Cardiac muscle cell (in vitro differentiated cells and primary cell): Measurements from ENCODE around the gene MTX1. TPM values are rescaled to one million over a fixed set of nuclear protein-coding genes. Genes with fewer than 3 reads are reported as not detected.

Experiments
- DNase-seq, 2 donors: peaks; one replicate each; pipeline versions ENCODE4 v3.0.0 to v3.0.0-alpha.2; 2010 to 2017; ENCODE audit warnings: low read depth in 1 of 2, low spot score in 1 of 2
- H3K27ac ChIP-seq: fragments of 200-600 bp; sonication (generic); 2 replicates; pipeline ENCODE4 v1.5.1; 2016
- H3K27me3 ChIP-seq: fragments of 200-600 bp; sonication (generic); 2 replicates; pipeline ENCODE4 v1.6.0; 2016; ENCODE audit warnings: control low read depth
- H3K36me3 ChIP-seq: fragments of 200-600 bp; sonication (generic); 2 replicates; pipeline ENCODE4 v1.5.1; 2016; ENCODE audit warnings: control low read depth
- H3K4me1 ChIP-seq: fragments of 200-600 bp; sonication (generic); 2 replicates; pipeline ENCODE4 v1.8.1; 2017; ENCODE audit warnings: low read depth, mild to moderate bottlenecking, mixed run types
- H3K4me3 ChIP-seq: fragments of 200-600 bp; sonication (generic); 2 replicates; pipeline ENCODE4 v1.5.1; 2016; ENCODE audit warnings: mild to moderate bottlenecking
- H3K9me3 ChIP-seq: fragments of 200-600 bp; sonication (generic); 2 replicates; pipeline ENCODE4 v1.5.1; 2017; ENCODE audit warnings: low read depth, mild to moderate bottlenecking, control low read depth
- polyA plus RNA-seq: library from polyadenylated mRNA; unstranded; fragments of >200 nt; fragmentation: Nextera tagmentation; extraction: Ambion mirVana; gene quantifications from 2 replicates; pipeline ENCODE4 v1.2.1, GENCODE V29; 2016
- total RNA-seq: library from RNA; depleted of rRNA; stranded (reverse); fragments of >200 nt; gene quantifications from 2 replicates; pipeline ENCODE4 v1.2.3, GENCODE V29; 2016
- TF ChIP-seq, protein P1 (sequence below): IDR thresholded peaks from 2 replicates; pipeline ENCODE4 v1.5.1; 2012; ENCODE audit warnings: low read depth, mild to moderate bottlenecking, low read length

Gene MTX1
- total and polyA plus RNA-seq, 2 experiments from 2014 or later: 24.7 to 31.9 TPM

DNA sequence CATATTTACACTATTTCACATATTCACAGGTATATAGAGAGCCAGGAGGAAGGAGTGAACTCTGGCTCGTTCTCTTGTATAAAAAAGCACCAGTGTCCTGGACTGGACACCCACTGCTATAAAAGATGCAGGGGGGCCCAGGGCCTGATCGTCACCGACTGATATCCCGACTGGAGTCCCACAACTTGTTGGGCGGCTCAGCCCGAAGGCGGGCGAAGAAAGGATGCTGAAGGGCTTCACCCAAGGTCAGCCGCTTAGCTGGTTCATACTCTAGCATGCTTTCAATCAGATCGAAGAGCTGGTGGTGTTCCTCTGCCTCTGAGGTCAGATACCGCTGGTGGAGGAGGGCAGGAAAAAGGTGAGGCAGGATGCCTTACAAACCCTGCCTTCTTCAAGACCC lies 54.6 kb downstream of the MTX1 start:
- TF ChIP-seq, protein P1, sequence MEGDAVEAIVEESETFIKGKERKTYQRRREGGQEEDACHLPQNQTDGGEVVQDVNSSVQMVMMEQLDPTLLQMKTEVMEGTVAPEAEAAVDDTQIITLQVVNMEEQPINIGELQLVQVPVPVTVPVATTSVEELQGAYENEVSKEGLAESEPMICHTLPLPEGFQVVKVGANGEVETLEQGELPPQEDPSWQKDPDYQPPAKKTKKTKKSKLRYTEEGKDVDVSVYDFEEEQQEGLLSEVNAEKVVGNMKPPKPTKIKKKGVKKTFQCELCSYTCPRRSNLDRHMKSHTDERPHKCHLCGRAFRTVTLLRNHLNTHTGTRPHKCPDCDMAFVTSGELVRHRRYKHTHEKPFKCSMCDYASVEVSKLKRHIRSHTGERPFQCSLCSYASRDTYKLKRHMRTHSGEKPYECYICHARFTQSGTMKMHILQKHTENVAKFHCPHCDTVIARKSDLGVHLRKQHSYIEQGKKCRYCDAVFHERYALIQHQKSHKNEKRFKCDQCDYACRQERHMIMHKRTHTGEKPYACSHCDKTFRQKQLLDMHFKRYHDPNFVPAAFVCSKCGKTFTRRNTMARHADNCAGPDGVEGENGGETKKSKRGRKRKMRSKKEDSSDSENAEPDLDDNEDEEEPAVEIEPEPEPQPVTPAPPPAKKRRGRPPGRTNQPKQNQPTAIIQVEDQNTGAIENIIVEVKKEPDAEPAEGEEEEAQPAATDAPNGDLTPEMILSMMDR: no peak
- no peak overlapping the region for H3K4me3 ChIP-seq
- no peak for DNase-seq
- peaks cover 45% of the 10 kb centered on the region for H3K36me3 ChIP-seq
- H3K9me3 ChIP-seq: no peaks in the 10 kb centered on the region
- H3K27me3 ChIP-seq: no peaks in the 10 kb centered on the region
- H3K27ac ChIP-seq: peak overlapping the region; percentile 64
- peaks cover 7% of the 10 kb centered on the region for H3K4me1 ChIP-seq

Other genes with a start within 250 kb of the MTX1 start
- 45.6 and 48.0 TPM in 2 replicates for gene PYGO2, start 246.9 kb upstream of the MTX1 start, total RNA-seq
- 45.3 and 49.2 TPM in 2 replicates for gene PYGO2, start 246.9 kb upstream of the MTX1 start, polyA plus RNA-seq
- gene SHC1, start 237.9 kb upstream of the MTX1 start, total RNA-seq: 80.0 and 80.3 TPM in 2 replicates
- gene SHC1, start 237.9 kb upstream of the MTX1 start, polyA plus RNA-seq: 66.8 and 70.7 TPM in 2 replicates
- gene CKS1B, start 234.0 kb upstream of the MTX1 start, total RNA-seq: 52.9 and 96.5 TPM in 2 replicates
- gene CKS1B, start 234.0 kb upstream of the MTX1 start, polyA plus RNA-seq: 157 and 337 TPM in 2 replicates
- 34.3 and 39.7 TPM in 2 replicates for gene FLAD1, start 225.4 kb upstream of the MTX1 start, total RNA-seq
- gene FLAD1, start 225.4 kb upstream of the MTX1 start, polyA plus RNA-seq: 59.2 and 60.8 TPM in 2 replicates
- gene LENEP, start 215.1 kb upstream of the MTX1 start, total RNA-seq: not detected in 2 replicates
- 0.72 TPM in 1 of 2 replicates, not detected in the other for gene LENEP, start 215.1 kb upstream of the MTX1 start, polyA plus RNA-seq
- gene ZBTB7B, start 205.9 kb upstream of the MTX1 start, total RNA-seq: 25.5 and 25.6 TPM in 2 replicates
- gene ZBTB7B, start 205.9 kb upstream of the MTX1 start, polyA plus RNA-seq: 4.6 and 4.7 TPM in 2 replicates
- 4.3 and 5.4 TPM in 2 replicates for gene DCST2, start 174.9 kb upstream of the MTX1 start, total RNA-seq
- gene DCST2, start 174.9 kb upstream of the MTX1 start, polyA plus RNA-seq: 1.1 and 3.8 TPM in 2 replicates
- not detected in 2 replicates for gene DCST1, start 174.9 kb upstream of the MTX1 start, total RNA-seq
- gene DCST1, start 174.9 kb upstream of the MTX1 start, polyA plus RNA-seq: 0.27 and 0.57 TPM in 2 replicates
- gene ADAM15, start 157.4 kb upstream of the MTX1 start, total RNA-seq: 19.5 and 23.0 TPM in 2 replicates
- gene ADAM15, start 157.4 kb upstream of the MTX1 start, polyA plus RNA-seq: 23.0 and 25.2 TPM in 2 replicates
- gene EFNA4, start 145.0 kb upstream of the MTX1 start, total RNA-seq: 29.2 and 36.0 TPM in 2 replicates
- gene EFNA4, start 145.0 kb upstream of the MTX1 start, polyA plus RNA-seq: 18.3 and 29.6 TPM in 2 replicates
- gene EFNA3, start 129.9 kb upstream of the MTX1 start, total RNA-seq: 26.3 and 31.9 TPM in 2 replicates
- gene EFNA3, start 129.9 kb upstream of the MTX1 start, polyA plus RNA-seq: 34.2 and 43.0 TPM in 2 replicates
- 39.1 and 43.1 TPM in 2 replicates for gene EFNA1, start 80.8 kb upstream of the MTX1 start, total RNA-seq
- 83.5 and 104 TPM in 2 replicates for gene EFNA1, start 80.8 kb upstream of the MTX1 start, polyA plus RNA-seq
- 18.4 and 20.9 TPM in 2 replicates for gene SLC50A1, start 72.8 kb upstream of the MTX1 start, total RNA-seq
- gene SLC50A1, start 72.8 kb upstream of the MTX1 start, polyA plus RNA-seq: 45.1 and 50.7 TPM in 2 replicates
- gene DPM3, start 68.2 kb upstream of the MTX1 start, total RNA-seq: 102 and 114 TPM in 2 replicates
- 105 and 110 TPM in 2 replicates for gene DPM3, start 68.2 kb upstream of the MTX1 start, polyA plus RNA-seq
- 122 and 124 TPM in 2 replicates for gene KRTCAP2, start 35.4 kb upstream of the MTX1 start, total RNA-seq
- gene KRTCAP2, start 35.4 kb upstream of the MTX1 start, polyA plus RNA-seq: 357 and 428 TPM in 2 replicates
- gene TRIM46, start 34.8 kb upstream of the MTX1 start, total RNA-seq: 3.6 and 5.4 TPM in 2 replicates
- gene TRIM46, start 34.8 kb upstream of the MTX1 start, polyA plus RNA-seq: 2.9 and 3.2 TPM in 2 replicates
- 10.8 and 14.2 TPM in 2 replicates for gene THBS3, start 798 bp upstream of the MTX1 start, total RNA-seq
- gene THBS3, start 798 bp upstream of the MTX1 start, polyA plus RNA-seq: 9.4 and 15.1 TPM in 2 replicates
- 39.5 and 46.2 TPM in 2 replicates for gene ENTREP3, start 46.8 kb downstream of the MTX1 start, total RNA-seq
- 42.0 and 59.2 TPM in 2 replicates for gene ENTREP3, start 46.8 kb downstream of the MTX1 start, polyA plus RNA-seq
- 67.3 and 109 TPM in 2 replicates for gene SCAMP3, start 53.7 kb downstream of the MTX1 start, total RNA-seq
- gene SCAMP3, start 53.7 kb downstream of the MTX1 start, polyA plus RNA-seq: 100 and 172 TPM in 2 replicates
- gene CLK2, start 64.8 kb downstream of the MTX1 start, total RNA-seq: 57.3 and 65.3 TPM in 2 replicates
- gene CLK2, start 64.8 kb downstream of the MTX1 start, polyA plus RNA-seq: 45.1 and 68.5 TPM in 2 replicates
- 1.7 and 3.5 TPM in 2 replicates for gene HCN3, start 68.8 kb downstream of the MTX1 start, total RNA-seq
- 3.7 and 12.9 TPM in 2 replicates for gene HCN3, start 68.8 kb downstream of the MTX1 start, polyA plus RNA-seq
- 0.06 TPM in 1 of 2 replicates, not detected in the other for gene PKLR, start 92.7 kb downstream of the MTX1 start, total RNA-seq
- not detected in 2 replicates for gene PKLR, start 92.7 kb downstream of the MTX1 start, polyA plus RNA-seq
- 167 and 310 TPM in 2 replicates for gene FDPS, start 100.2 kb downstream of the MTX1 start, total RNA-seq
- 269 and 565 TPM in 2 replicates for gene FDPS, start 100.2 kb downstream of the MTX1 start, polyA plus RNA-seq
- gene RUSC1, start 112.2 kb downstream of the MTX1 start, total RNA-seq: 25.9 and 35.6 TPM in 2 replicates
- gene RUSC1, start 112.2 kb downstream of the MTX1 start, polyA plus RNA-seq: 26.7 and 44.4 TPM in 2 replicates